OCI-LY7 (cell line): ENCODE measurements around the gene MON2. TPM values are rescaled to one million over a fixed set of nuclear protein-coding genes. Genes with fewer than 3 reads are reported as not detected.

Experiments used
- BruUV-seq: library from RNA; stranded (reverse); fragments of 400-500 nt; replicated peaks from 2 replicates; lab custom pipeline; 2021; lab: Mats Ljungman, UMichigan
- CTCF ChIA-PET: fragments of 300-600 bp; sonication (Branson Sonifier 250); formaldehyde crosslinking; loops from one replicate; lab custom pipeline; 2022; ENCODE audit warnings: antibody characterized with exemption; ENCODE audit not compliant: unreplicated experiment; lab: Charles Lee
- POLR2A ChIA-PET: fragments of 300-600 bp; sonication (Branson Sonifier 250); formaldehyde crosslinking; loops from one replicate; lab custom pipeline; 2022; ENCODE audit warnings: antibody characterized with exemption; lab: Charles Lee
- DNase-seq: peaks from one replicate; pipeline ENCODE4 v3.0.0-alpha.2; 2015; ENCODE audit warnings: low spot score
- H2AFZ ChIP-seq: fragments of 200-600 bp; sonication (generic), shearing (Covaris generic); 2 replicates; pipeline ENCODE4 v1.6.1; 2014; ENCODE audit warnings: mild to moderate bottlenecking, antibody characterized with exemption, low read length, moderate library complexity
- H3K27ac ChIP-seq: fragments of 200-600 bp; sonication (generic); 2 replicates; pipeline ENCODE4 v1.5.1; 2014; ENCODE audit warnings: mixed run types, low read depth, mild to moderate bottlenecking, moderate library complexity, low read length, inconsistent platforms; ENCODE audit not compliant: poor library complexity, severe bottlenecking
- H3K36me3 ChIP-seq: fragments of 200-600 bp; sonication (generic); 2 replicates; pipeline ENCODE4 v1.6.1; 2014; ENCODE audit warnings: mild to moderate bottlenecking, antibody characterized with exemption, low read length, moderate library complexity, mixed read lengths; ENCODE audit not compliant: insufficient read depth
- H3K4me1 ChIP-seq: fragments of 200-600 bp; sonication (generic); 2 replicates; pipeline ENCODE4 v1.5.1; 2014; ENCODE audit warnings: mild to moderate bottlenecking, low read length; ENCODE audit not compliant: insufficient read depth, poor library complexity, severe bottlenecking
- H3K4me2 ChIP-seq: fragments of 200-600 bp; sonication (generic); 2 replicates; pipeline ENCODE4 v1.6.1; 2014; ENCODE audit warnings: mild to moderate bottlenecking, low read length
- H3K4me3 ChIP-seq: fragments of 200-600 bp; sonication (generic); 2 replicates; pipeline ENCODE4 v1.5.1; 2014; ENCODE audit warnings: mild to moderate bottlenecking, low read depth, low read length; ENCODE audit not compliant: poor library complexity, severe bottlenecking
- H3K79me2 ChIP-seq: fragments of 200-600 bp; sonication (generic); 2 replicates; pipeline ENCODE4 v1.6.1; 2016; ENCODE audit warnings: low read depth, mild to moderate bottlenecking, low read length, moderate library complexity, mixed read lengths; ENCODE audit not compliant: insufficient read depth
- H3K9me2 ChIP-seq: fragments of 200-600 bp; sonication (generic); 2 replicates; pipeline ENCODE4 v1.6.1; 2016; ENCODE audit warnings: mild to moderate bottlenecking, low read length, mixed read lengths; ENCODE audit not compliant: insufficient read depth
- H3K9me3 ChIP-seq: fragments of 200-600 bp; sonication (generic); 2 replicates; pipeline ENCODE4 v1.6.1; 2014; ENCODE audit warnings: mild to moderate bottlenecking, mixed run types, low read length, mixed read lengths
- H4K20me1 ChIP-seq: fragments of 200-600 bp; sonication (generic); 2 replicates; pipeline ENCODE4 v1.6.1; 2014; ENCODE audit warnings: mild to moderate bottlenecking, antibody characterized with exemption, low read length, moderate library complexity, mixed read lengths; ENCODE audit not compliant: insufficient read depth
- CTCF ChIP-seq: fragments of 200-600 bp; sonication (generic); conservative IDR thresholded peaks from 2 replicates; pipeline ENCODE4 v1.5.1; 2014; ENCODE audit warnings: mild to moderate bottlenecking, antibody characterized with exemption, low read length, moderate library complexity, mixed read lengths
- EZH2phosphoT487 ChIP-seq: fragments of 200-600 bp; sonication (generic); IDR thresholded peaks from 2 replicates; pipeline ENCODE4 v1.6.1; 2018; ENCODE audit warnings: low read depth, borderline replicate concordance, mild to moderate bottlenecking, mixed run types, antibody characterized with exemption, low read length, moderate library complexity, mixed read lengths
- intact Hi-C: fragments of 100-400 bp; cut with micrococcal nuclease; formaldehyde crosslinking; loops from one replicate; pipeline ENCODE4 v1.10.0; 2022; ENCODE audit not compliant: unreplicated experiment
- total RNA-seq, 2 experiments: library from RNA; depleted of rRNA in 1 of 2; stranded (reverse); fragments of >200 nt in 1 of 2; shearing (Covaris generic) in 1 of 2; gene quantifications; 2 replicates each; pipeline ENCODE4 v1.2.3, GENCODE V29; 2014 to 2022

The MON2 gene
- total RNA-seq, 2 experiments from 2014 or later = 31.6 to 54.7 TPM

DNA sequence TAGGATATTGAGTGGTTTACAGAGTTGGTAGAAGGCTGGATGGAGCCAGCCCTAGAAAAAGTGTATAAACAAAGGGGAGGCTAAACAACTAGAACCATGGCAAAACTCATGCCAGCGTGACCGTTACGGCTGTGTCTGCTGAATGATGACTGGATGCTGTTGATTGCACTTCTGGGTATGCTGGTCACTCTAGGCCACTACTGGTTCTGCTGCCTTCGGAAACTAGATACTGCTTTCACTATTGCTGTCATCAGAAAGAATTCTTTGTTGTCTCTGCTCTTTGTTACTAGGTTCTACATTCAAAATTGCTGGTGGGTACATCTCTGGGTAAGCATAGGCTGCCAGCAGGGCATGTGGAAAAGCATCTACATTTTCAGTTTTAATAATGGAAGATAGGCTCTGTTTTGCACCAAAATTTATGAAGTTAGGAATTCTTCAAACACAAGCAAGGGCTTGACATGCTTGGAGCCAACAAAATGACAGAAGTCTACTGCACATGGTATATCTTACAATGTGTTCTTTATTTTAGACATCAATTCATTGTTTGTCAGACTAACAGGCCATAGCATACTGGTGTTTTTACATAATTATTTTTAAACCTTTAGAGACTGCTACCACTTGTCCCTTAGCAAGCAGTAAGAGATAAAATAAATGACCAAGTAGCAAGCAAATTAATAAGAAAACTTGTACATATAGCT is 15.4 kb downstream of the MON2 start:
- H4K20me1 ChIP-seq = no peaks in the 10 kb centered on the region
- DNase-seq = no peak
- H3K27ac ChIP-seq = no peak overlapping the region
- BruUV-seq = no TSS peak
- POLR2A ChIA-PET = interaction anchor here (0.7 to 1.1 kb wide), 5 partner anchors 12 to 1735 kb away, joined by 3 to 5 read pairs (median 3); no protein-coding TSS in a partner anchor
- TF ChIP-seq EZH2phosphoT487 = no peak
- no peak for TF ChIP-seq CTCF
- no peak overlapping the region for H2AFZ ChIP-seq
- peaks cover 52% of the 10 kb centered on the region for H3K36me3 ChIP-seq
- H3K9me3 ChIP-seq = no peaks in the 10 kb centered on the region
- no peak overlapping the region for H3K4me3 ChIP-seq
- intact Hi-C loops = no loop called here
- no peaks in the 10 kb centered on the region for H3K4me1 ChIP-seq
- no peak overlapping the region for H3K4me2 ChIP-seq
- H3K9me2 ChIP-seq = no peaks in the 10 kb centered on the region
- peaks cover 26% of the 10 kb centered on the region; the same call in 1 of the 2 replicates for H3K79me2 ChIP-seq
- CTCF ChIA-PET = no interaction called here

DNA sequence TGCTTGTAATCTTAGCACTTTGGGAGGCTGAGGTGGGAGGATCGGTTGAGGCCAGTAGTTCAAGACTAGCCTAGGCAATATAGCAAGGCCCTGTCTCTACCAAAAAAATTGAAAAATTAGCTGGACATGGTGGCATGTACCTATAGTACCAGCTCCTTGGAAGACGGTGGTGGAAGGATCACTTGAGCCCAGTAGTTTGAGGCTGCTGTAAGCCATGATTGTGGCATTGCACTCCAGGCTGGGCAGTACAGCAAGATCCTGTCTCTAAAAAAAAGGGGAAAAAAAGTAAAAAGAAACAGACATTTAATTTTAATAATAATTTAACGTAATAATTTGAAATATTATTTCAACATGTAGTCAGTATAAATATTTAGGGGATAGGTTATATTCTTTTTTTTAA is 16.1 kb downstream of the MON2 start:
- CTCF ChIA-PET = no interaction called here

More for the DNA sequence above, 16.1 kb downstream of the MON2 start:
- H3K36me3 ChIP-seq = peaks cover 48% of the 10 kb centered on the region
- H3K4me2 ChIP-seq = no peak overlapping the region
- H4K20me1 ChIP-seq = no peaks in the 10 kb centered on the region
- H3K4me1 ChIP-seq = no peaks in the 10 kb centered on the region
- H3K9me2 ChIP-seq = no peaks in the 10 kb centered on the region
- H3K27ac ChIP-seq = no peak overlapping the region
- no peaks in the 10 kb centered on the region for H3K9me3 ChIP-seq
- POLR2A ChIA-PET = interaction anchor here (1.0 to 1.1 kb wide), 2 partner anchors 12 to 59 kb away, joined by 3 to 5 read pairs; no protein-coding TSS in a partner anchor
- no TSS peak for BruUV-seq
- H3K79me2 ChIP-seq = peaks cover 26% of the 10 kb centered on the region; the same call in 1 of the 2 replicates
- H3K4me3 ChIP-seq = no peak overlapping the region
- TF ChIP-seq EZH2phosphoT487 (no peak), CTCF (no peak)
- no peak for DNase-seq
- no peak overlapping the region for H2AFZ ChIP-seq
- intact Hi-C loops = no loop called here
